ENCODE measurements around the gene KPNA6. TPM values are rescaled to one million over a fixed set of nuclear protein-coding genes. Genes with fewer than 3 reads are reported as not detected.

Gene KPNA6
- total and polyA plus RNA-seq, 9 of the 15 experiments (the other 6 are each of a cell fraction or from before 2014, with no cell fraction given): 20.1 to 54.6 (median 32.2) TPM

GRCh38 chr1:32072622-32073298 is 35.1 kb upstream of the KPNA6 start, which contains the start of gene TMEM39B (continued):
- TF ChIP-seq PBX2 (CRISPR knock-in tag; IDR thresholded peaks at IDR 0.05; ENCODE audit: low read depth) (no peak), PBX2 (tag; conservative IDR thresholded peaks at IDR 0.05; ENCODE audit: low read depth) (no peak), PRDM10 (IDR thresholded peaks at IDR 0.05; ENCODE audit: partially characterized antibody) (peak; percentile 61), SMAD4 (CRISPR knock-in tag; conservative IDR thresholded peaks at IDR 0.05) (peak; percentile 78; the same call in 1 of the 2 replicates), BDP1 (IDR thresholded peaks at IDR 0.05; ENCODE audit: insufficient read depth, insufficient read length) (no peak), KDM5B (IDR thresholded peaks at IDR 0.05; ENCODE audit: insufficient replicate concordance, low read depth, low read length) (peak; percentile 89), NR3C1 (CRISPR knock-in tag; IDR thresholded peaks at IDR 0.05) (no peak), POLR2A (conservative IDR thresholded peaks at IDR 0.05) (peak; percentile 98), MCM3 (IDR thresholded peaks at IDR 0.05) (no peak), ZFP1 (CRISPR knock-in tag; IDR thresholded peaks at IDR 0.05) (no peak), MAX (CRISPR knock-in tag; IDR thresholded peaks at IDR 0.05) (peak; percentile 87), ZNF699 (CRISPR knock-in tag; IDR thresholded peaks at IDR 0.05; ENCODE audit: insufficient replicate concordance) (no peak), PHF8 (IDR thresholded peaks at IDR 0.05; ENCODE audit: borderline replicate concordance, low read length) (peak; percentile 98), FOXA3 (CRISPR knock-in tag; conservative IDR thresholded peaks at IDR 0.05 in 1 of 2, IDR thresholded peaks at IDR 0.05 in 1 of 2) (no peak), ARID4B (CRISPR knock-in tag; IDR thresholded peaks at IDR 0.05) (peak; percentile 97), NELFE (IDR thresholded peaks at IDR 0.05; ENCODE audit: insufficient read depth, insufficient read length) (no peak), FOXP1 (CRISPR knock-in tag; IDR thresholded peaks at IDR 0.05) (peak; percentile 84)
